ENCODE data around the gene MACF1.

Gene MACF1

GRCh38 chr1:39363267-39363666 is 158.8 kb downstream of the MACF1 start:
- DNase-seq (ENCODE audit: low read depth): no peak
- TF ChIP-seq CTCF (conservative IDR thresholded peaks at IDR 0.05; ENCODE audit: low read length): no peak
- no peak overlapping the region for H3K4me3 ChIP-seq (ENCODE audit: low read length)

DNA sequence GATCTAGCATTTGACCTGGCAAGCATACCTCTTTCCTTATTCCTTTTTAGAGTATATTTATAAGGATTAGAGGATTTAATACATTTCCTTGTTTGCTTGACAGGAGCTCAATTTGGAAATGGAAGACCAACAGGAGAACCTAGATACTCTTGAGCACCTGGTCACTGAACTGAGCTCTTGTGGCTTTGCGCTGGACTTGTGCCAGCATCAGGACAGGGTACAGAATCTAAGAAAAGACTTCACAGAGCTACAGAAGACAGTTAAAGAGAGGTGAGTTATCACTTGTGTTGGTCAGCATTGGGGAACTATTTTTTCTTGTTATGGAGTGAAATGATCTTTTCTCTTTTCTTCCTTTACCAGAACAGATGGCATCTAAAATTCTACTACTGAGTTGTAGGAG is 163.6 kb downstream of the MACF1 start:
- H3K4me3 ChIP-seq (ENCODE audit: low read length): no peak overlapping the region
- no peak for TF ChIP-seq CTCF (conservative IDR thresholded peaks at IDR 0.05; ENCODE audit: low read length)
- DNase-seq (ENCODE audit: low read depth): no peak

DNA sequence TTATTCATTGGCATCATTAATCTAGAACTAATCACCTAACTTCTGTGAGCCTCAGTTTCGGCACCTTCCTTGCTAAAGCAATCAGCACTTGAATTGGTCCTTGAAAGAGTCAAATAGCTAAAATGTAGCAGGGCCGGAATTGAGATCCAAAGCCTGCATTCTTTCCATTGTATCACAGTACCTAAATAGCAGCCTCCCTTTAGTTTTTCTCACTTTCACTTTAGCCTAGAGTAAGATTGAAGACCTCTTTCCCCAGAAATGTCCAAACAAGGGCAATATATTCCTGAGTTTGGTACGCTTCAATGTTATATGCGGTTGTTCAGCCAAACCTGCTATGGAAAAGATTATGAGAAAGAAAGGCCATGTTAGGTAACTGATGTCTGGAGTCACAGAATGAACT is 165.1 kb downstream of the MACF1 start:
- TF ChIP-seq CTCF (conservative IDR thresholded peaks at IDR 0.05; ENCODE audit: low read length): no peak
- DNase-seq (ENCODE audit: low read depth): no peak
- no peak overlapping the region for H3K4me3 ChIP-seq (ENCODE audit: low read length)

DNA sequence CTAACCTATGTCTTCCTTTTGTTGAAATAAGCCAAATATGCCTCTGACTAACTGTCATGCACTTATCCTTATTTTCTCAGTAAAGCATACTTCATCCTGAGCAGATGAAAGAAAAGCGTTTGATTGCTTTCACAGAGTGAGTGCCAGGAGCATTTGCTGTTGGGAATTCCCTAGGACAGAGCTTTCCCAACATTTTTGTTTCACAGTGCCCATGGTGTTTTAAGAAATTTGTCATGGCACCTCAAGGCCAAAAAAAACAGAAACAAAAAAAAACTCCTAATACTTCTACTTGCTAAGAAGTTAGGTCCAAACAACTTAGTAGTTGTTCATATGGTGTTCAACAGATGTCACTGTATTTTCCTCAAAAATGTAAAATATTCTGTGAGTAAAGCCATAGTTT is 166.1 kb downstream of the MACF1 start:
- DNase-seq (ENCODE audit: low read depth): peak; percentile 58
- TF ChIP-seq CTCF (conservative IDR thresholded peaks at IDR 0.05; ENCODE audit: low read length): no peak
- H3K4me3 ChIP-seq (ENCODE audit: low read length): no peak overlapping the region

- TF ChIP-seq CTCF (conservative IDR thresholded peaks at IDR 0.05; ENCODE audit: low read length): no peak
- H3K4me3 ChIP-seq (ENCODE audit: low read length): no peak overlapping the region
- no peak for DNase-seq (ENCODE audit: low read depth)
Measured at GRCh38 chr1:39372105-39372504, 167.6 kb downstream of the MACF1 start.

DNA sequence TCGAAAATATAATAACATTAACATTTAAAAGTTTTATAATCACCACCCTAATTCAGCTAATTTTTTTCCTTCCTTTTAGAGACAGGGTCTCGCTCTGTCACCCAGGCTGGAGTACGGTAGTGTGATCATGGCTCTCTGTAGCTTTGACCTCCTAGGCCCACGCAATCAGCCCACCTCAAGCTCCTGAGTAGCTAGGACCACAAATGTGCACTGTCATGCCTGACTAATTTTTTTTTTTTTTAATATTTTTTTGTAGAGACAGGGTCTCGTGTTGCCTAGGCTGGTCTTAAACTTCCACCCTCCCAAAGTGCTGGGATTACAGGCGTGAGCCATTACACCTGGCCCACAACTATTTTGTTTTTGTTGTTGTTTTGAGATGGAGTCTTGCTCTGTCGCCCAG is 172.2 kb downstream of the MACF1 start:
- no peak for TF ChIP-seq CTCF (conservative IDR thresholded peaks at IDR 0.05; ENCODE audit: low read length)
- DNase-seq (ENCODE audit: low read depth): no peak
- no peak overlapping the region for H3K4me3 ChIP-seq (ENCODE audit: low read length)

DNA sequence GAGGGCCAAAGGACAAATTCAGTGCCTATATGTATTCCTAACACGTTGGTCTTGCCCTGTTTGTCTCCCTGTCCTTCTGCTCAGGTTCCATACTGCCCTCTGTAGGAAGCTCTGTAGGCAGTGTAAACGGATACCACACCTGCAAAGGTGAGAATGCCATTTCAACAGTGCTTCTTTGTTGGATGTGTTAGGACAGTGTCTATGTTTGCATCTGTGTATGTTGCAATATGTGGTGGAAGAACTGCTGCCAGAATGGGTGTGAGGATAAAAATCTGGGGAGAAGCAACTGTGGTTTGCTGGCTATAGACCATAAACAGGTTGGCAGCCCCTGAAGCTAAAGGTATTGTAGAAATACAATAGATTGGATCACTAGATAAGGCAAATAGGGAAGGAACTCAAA is 173.9 kb downstream of the MACF1 start:
- H3K4me3 ChIP-seq (ENCODE audit: low read length): no peak overlapping the region
- peak; percentile 29; the same call in 1 of the 2 replicates for TF ChIP-seq CTCF (conservative IDR thresholded peaks at IDR 0.05; ENCODE audit: low read length)
- DNase-seq (ENCODE audit: low read depth): no peak

All from AG10803 (cell line).